HEK293 (cell line): ENCODE data around the gene ASXL3.
A peak's percentile ranks its signal among the peaks of the same experiment; 100 is the strongest.

Source experiments
- CTCF ChIA-PET: fragments of 350-600 bp; formaldehyde crosslinking; extraction: SDS; loops from one replicate; lab custom pipeline; 2021; ENCODE audit warnings: antibody characterized with exemption; lab: Yijun Ruan, JAX
- POLR2A ChIA-PET: fragments of 300-600 bp; formaldehyde crosslinking; extraction: SDS; loops from one replicate; lab custom pipeline; 2020; ENCODE audit warnings: antibody characterized with exemption, inconsistent platforms; lab: Yijun Ruan, JAX
- H3K27ac ChIP-seq: fragments of 200-500 bp; sonication (Bioruptor generic); 2 replicates; pipeline ENCODE4 v1.5.1; 2014; ENCODE audit warnings: low read depth, low read length, control low read depth, inconsistent platforms; ENCODE audit errors: extremely low read depth
- H3K36me3 ChIP-seq, 2 experiments: fragments of 200-500 bp in 1 of 2; sonication (Bioruptor generic) in 1 of 2; 1 replicate in 1 of 2; 2 replicates in 1 of 2; pipeline ENCODE4 v1.5.1; 2014 to 2017; ENCODE audit warnings: inconsistent platforms in 2 of 2, low read length in 2 of 2; ENCODE audit not compliant: control insufficient read depth in 2 of 2, insufficient read depth in 1 of 2
- H3K4me1 ChIP-seq: fragments of 200-500 bp; sonication (Bioruptor generic); 2 replicates; pipeline ENCODE4 v1.5.1; 2014; ENCODE audit warnings: mild to moderate bottlenecking, low read length, inconsistent platforms; ENCODE audit not compliant: control insufficient read depth, insufficient read depth
- H3K4me3 ChIP-seq: 2 replicates; pipeline ENCODE4 v1.5.1; 2011; ENCODE audit warnings: low read depth, mild to moderate bottlenecking, control low read depth, low read length, moderate library complexity
- H3K9me3 ChIP-seq: fragments of 200-500 bp; sonication (Bioruptor generic); 2 replicates; pipeline ENCODE4 v1.5.1; 2014; ENCODE audit warnings: low read depth, low read length, inconsistent platforms; ENCODE audit not compliant: control insufficient read depth, insufficient read depth
- TRIM28 ChIP-seq: IDR thresholded peaks from 2 replicates; pipeline ENCODE4 v1.6.1; 2011; ENCODE audit warnings: low read length, control low read depth, borderline replicate concordance
- ZNF121 ChIP-seq: fragments of 450-650 bp; formaldehyde crosslinking; IDR thresholded peaks from 2 replicates; pipeline ENCODE4 v1.5.1; 2016; ENCODE audit warnings: missing biosample characterization, missing genetic modification characterization
- ZNF248 ChIP-seq: fragments of 450-650 bp; formaldehyde crosslinking; IDR thresholded peaks from 2 replicates; pipeline ENCODE4 v1.5.1; 2017; ENCODE audit warnings: missing biosample characterization, missing genetic modification characterization
- ZNF280C ChIP-seq: fragments of 450-650 bp; formaldehyde crosslinking; IDR thresholded peaks from 2 replicates; pipeline ENCODE4 v1.5.1; 2016; ENCODE audit warnings: missing biosample characterization, missing genetic modification characterization
- ZNF280D ChIP-seq: fragments of 450-650 bp; formaldehyde crosslinking; IDR thresholded peaks from 2 replicates; pipeline ENCODE4 v1.5.1; 2016; ENCODE audit warnings: missing biosample characterization, missing genetic modification characterization
- ZNF350 ChIP-seq: fragments of 450-650 bp; formaldehyde crosslinking; IDR thresholded peaks from 2 replicates; pipeline ENCODE4 v1.5.0; 2017; ENCODE audit warnings: missing biosample characterization, mild to moderate bottlenecking, missing genetic modification characterization
- ZNF510 ChIP-seq: fragments of 450-650 bp; formaldehyde crosslinking; IDR thresholded peaks from 2 replicates; pipeline ENCODE4 v1.5.1; 2018; ENCODE audit warnings: mild to moderate bottlenecking, missing genetic modification characterization, missing biosample characterization; ENCODE audit not compliant: insufficient replicate concordance
- ZNF544 ChIP-seq: fragments of 450-650 bp; formaldehyde crosslinking; IDR thresholded peaks from 2 replicates; pipeline ENCODE4 v1.5.0; 2017; ENCODE audit warnings: missing biosample characterization, missing genetic modification characterization
- ZNF549 ChIP-seq: fragments of 450-650 bp; IDR thresholded peaks from 2 replicates; pipeline ENCODE4 v1.5.1; 2018; ENCODE audit warnings: missing biosample characterization, missing genetic modification characterization, mild to moderate bottlenecking, inconsistent platforms, moderate library complexity
- ZNF585B ChIP-seq: fragments of 450-650 bp; formaldehyde crosslinking; IDR thresholded peaks from 2 replicates; pipeline ENCODE4 v1.5.1; 2016; ENCODE audit warnings: missing biosample characterization, missing genetic modification characterization
- ZNF626 ChIP-seq: fragments of 450-650 bp; sonication (Bioruptor Pico); formaldehyde crosslinking; IDR thresholded peaks from 2 replicates; pipeline ENCODE4 v1.5.1; 2018; ENCODE audit warnings: missing biosample characterization, missing genetic modification characterization, inconsistent platforms
- ZNF660 ChIP-seq: fragments of 450-650 bp; IDR thresholded peaks from 2 replicates; pipeline ENCODE4 v1.5.1; 2018; ENCODE audit warnings: missing biosample characterization, mild to moderate bottlenecking, missing genetic modification characterization
- ZNF677 ChIP-seq: fragments of 450-650 bp; IDR thresholded peaks from 2 replicates; pipeline ENCODE4 v1.5.0; 2018; ENCODE audit warnings: missing biosample characterization, mild to moderate bottlenecking, missing genetic modification characterization, moderate library complexity
- ZSCAN23 ChIP-seq: fragments of 450-650 bp; formaldehyde crosslinking; IDR thresholded peaks from 2 replicates; pipeline ENCODE4 v1.5.1; 2016; ENCODE audit warnings: missing biosample characterization, missing genetic modification characterization

ASXL3 gene

GRCh38 chr18:33585431-33585775 lies 7.4 kb downstream of the ASXL3 start (continued):
- no peak for TF ChIP-seq ZNF544 (tag by site-specific recombination)
- no peak for TF ChIP-seq ZNF280D (tag by site-specific recombination)

DNA sequence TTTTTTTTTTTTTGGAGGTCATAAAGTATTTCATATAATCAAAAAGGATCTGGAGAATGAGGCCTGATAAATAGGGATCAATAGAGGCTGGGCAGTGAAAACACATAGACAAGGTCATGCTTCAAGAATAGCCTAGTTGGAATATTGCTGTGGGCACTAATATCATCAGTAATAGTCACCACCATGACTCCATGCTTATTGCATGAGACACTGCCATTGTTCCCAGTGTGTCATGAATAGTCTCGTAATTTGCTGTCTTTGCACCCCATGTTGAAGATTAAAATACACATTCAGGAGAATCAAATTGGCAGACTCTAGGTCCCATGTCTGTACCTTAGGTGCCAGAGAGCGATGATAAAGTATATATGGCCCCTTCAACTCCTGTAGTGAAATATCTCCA lies 10.3 kb downstream of the ASXL3 start:
- CTCF ChIA-PET = no interaction called here
- POLR2A ChIA-PET = interaction anchor here (1.2 kb wide), 1 partner anchor 11 kb away, joined by 3 read pairs; no protein-coding TSS in a partner anchor
- Histone ChIP-seq H3K9me3 (no peaks in the 10 kb centered on the region), H3K27ac (no peak overlapping the region), H3K36me3 (no peaks in the 10 kb centered on the region), H3K4me1 (peaks cover 10% of the 10 kb centered on the region), H3K4me3 (no peak overlapping the region)
- TF ChIP-seq TRIM28 = 0 out of 2 replicates have a peak, but pooled peaks have one; percentile 2
- no peak for TF ChIP-seq ZNF677

- POLR2A ChIA-PET = no interaction called here
- Histone ChIP-seq H3K4me1 (peaks cover 14% of the 10 kb centered on the region; the same call in 1 of the 2 replicates), H3K36me3 (no peaks in the 10 kb centered on the region), H3K9me3 (no peaks in the 10 kb centered on the region)
- no peak for TF ChIP-seq ZNF626 (tag by site-specific recombination)
- no peak for TF ChIP-seq ZNF121
- TF ChIP-seq ZNF280C = no peak
- TF ChIP-seq ZNF549 (tag by site-specific recombination) = no peak
- no peak for TF ChIP-seq ZNF350 (tag by site-specific recombination)
- no peak for TF ChIP-seq ZNF510 (tag by site-specific recombination)
- no peak for TF ChIP-seq ZNF248
- no peak for TF ChIP-seq ZSCAN23
- TF ChIP-seq ZNF660 (tag by site-specific recombination) = no peak
- TF ChIP-seq, all 188 proteins: peak for 0
- CTCF ChIA-PET = no interaction called here
- Histone ChIP-seq H3K27ac (no peak overlapping the region), H3K4me3 (no peak overlapping the region)
Measured at GRCh38 chr18:33593261-33593660, 15.2 kb downstream of the ASXL3 start.

- TF ChIP-seq ZNF549 (tag by site-specific recombination) = no peak
- TF ChIP-seq ZNF585B (tag by site-specific recombination) = no peak
- CTCF ChIA-PET = no interaction called here
- Histone ChIP-seq H3K4me3 (no peak overlapping the region), H3K36me3 (no peaks in the 10 kb centered on the region), H3K4me1 (peaks cover 14% of the 10 kb centered on the region), H3K27ac (no peak overlapping the region), H3K9me3 (no peaks in the 10 kb centered on the region)
- POLR2A ChIA-PET = no interaction called here
Measured at GRCh38 chr18:33594799-33595198, 16.8 kb downstream of the ASXL3 start.
